ENCODE results near the gene SPRY1.

The SPRY1 gene

DNA sequence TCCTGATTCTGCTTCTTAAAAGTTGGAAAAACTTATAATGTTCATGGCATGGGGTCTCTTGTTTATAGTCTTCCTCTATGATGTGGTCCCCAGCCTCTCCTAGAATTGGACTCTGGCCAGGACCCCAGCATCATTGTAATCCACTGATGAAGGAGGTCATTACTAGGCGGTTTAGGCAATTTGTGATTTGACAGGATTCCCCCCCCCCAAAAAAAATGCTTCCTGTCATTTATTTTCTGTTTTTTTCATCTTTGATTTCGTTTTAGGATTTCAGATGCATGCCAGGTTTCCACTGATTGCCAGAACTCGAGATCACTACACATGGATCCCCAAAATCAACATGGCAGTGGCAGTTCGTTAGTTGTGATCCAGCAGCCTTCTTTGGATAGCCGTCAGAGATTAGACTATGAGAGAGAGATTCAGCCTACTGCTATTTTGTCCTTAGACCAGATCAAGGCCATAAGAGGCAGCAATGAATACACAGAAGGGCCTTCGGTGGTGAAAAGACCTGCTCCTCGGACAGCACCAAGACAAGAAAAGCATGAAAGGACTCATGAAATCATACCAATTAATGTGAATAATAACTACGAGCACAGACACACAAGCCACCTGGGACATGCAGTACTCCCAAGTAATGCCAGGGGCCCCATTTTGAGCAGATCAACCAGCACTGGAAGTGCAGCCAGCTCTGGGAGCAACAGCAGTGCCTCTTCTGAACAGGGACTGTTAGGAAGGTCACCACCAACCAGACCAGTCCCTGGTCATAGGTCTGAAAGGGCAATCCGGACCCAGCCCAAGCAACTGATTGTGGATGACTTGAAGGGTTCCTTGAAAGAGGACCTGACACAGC is 4.9 kb downstream of the SPRY1 start:
- Histone ChIP-seq H3K79me2 (ENCODE audit: control insufficient read depth, insufficient read depth, low read length) (peaks cover 40% of the 10 kb centered on the region), H3K4me2 (ENCODE audit: low read length) (no peak overlapping the region), H2BK5ac (ENCODE audit: low read length) (peak overlapping the region; percentile 40), H3K23ac (ENCODE audit: low read length) (no peak overlapping the region), H3K4me1 (ENCODE audit: control insufficient read depth, low read depth, low read length) (no peaks in the 10 kb centered on the region), H3K36me3 (ENCODE audit: control insufficient read depth, insufficient read depth, low read length) (peaks cover 5% of the 10 kb centered on the region), H4K8ac (ENCODE audit: low read depth, low read length) (no peak overlapping the region), H3K27me3 (ENCODE audit: insufficient read depth, low read length, poor library complexity) (no peaks in the 10 kb centered on the region), H4K5ac (ENCODE audit: low read length) (no peak overlapping the region), H2AK5ac (ENCODE audit: low read length) (peak overlapping the region; percentile 62), H3K56ac (ENCODE audit: low read length) (peak overlapping the region; percentile 25), H3K27ac (ENCODE audit: low read depth, low read length) (no peak overlapping the region), H2BK120ac (ENCODE audit: low read depth, low read length) (no peak overlapping the region), H3K4me3 (ENCODE audit: low read length) (no peak overlapping the region), H3K4ac (ENCODE audit: low read depth, low read length) (no peak overlapping the region), H2BK15ac (replicated peaks; ENCODE audit: low read depth) (no peak overlapping the region), H3K79me1 (ENCODE audit: low read length) (peaks cover 12% of the 10 kb centered on the region), H3K9ac (ENCODE audit: low read length) (no peak overlapping the region), H3K18ac (ENCODE audit: low read length) (peak overlapping the region; percentile 46)
- no CpG with 5 or more reads among the region's 9 CpGs for WGBS (ENCODE audit: extremely low coverage, insufficient coverage, low lambda C conversion rate)
- peak; percentile 19 for DNase-seq

- Histone ChIP-seq H3K79me1 (ENCODE audit: low read length) (peaks cover 12% of the 10 kb centered on the region), H3K9ac (ENCODE audit: low read length) (no peak overlapping the region), H4K8ac (ENCODE audit: low read depth, low read length) (no peak overlapping the region), H3K27ac (ENCODE audit: low read depth, low read length) (no peak overlapping the region), H3K23ac (ENCODE audit: low read length) (no peak overlapping the region), H3K4ac (ENCODE audit: low read depth, low read length) (no peak overlapping the region), H3K4me1 (ENCODE audit: control insufficient read depth, low read depth, low read length) (no peaks in the 10 kb centered on the region), H3K4me2 (ENCODE audit: low read length) (no peak overlapping the region), H3K56ac (ENCODE audit: low read length) (peak overlapping the region; percentile 47), H2BK120ac (ENCODE audit: low read depth, low read length) (no peak overlapping the region), H2AK5ac (ENCODE audit: low read length) (peak overlapping the region; percentile 62), H3K27me3 (ENCODE audit: insufficient read depth, low read length, poor library complexity) (no peaks in the 10 kb centered on the region), H2BK15ac (replicated peaks; ENCODE audit: low read depth) (no peak overlapping the region), H3K79me2 (ENCODE audit: control insufficient read depth, insufficient read depth, low read length) (peaks cover 40% of the 10 kb centered on the region), H2BK5ac (ENCODE audit: low read length) (peak overlapping the region; percentile 40), H3K36me3 (ENCODE audit: control insufficient read depth, insufficient read depth, low read length) (peaks cover 5% of the 10 kb centered on the region), H3K18ac (ENCODE audit: low read length) (no peak overlapping the region), H4K5ac (ENCODE audit: low read length) (no peak overlapping the region), H3K4me3 (ENCODE audit: low read length) (no peak overlapping the region)
- no peak for DNase-seq
- WGBS (ENCODE audit: extremely low coverage, insufficient coverage, low lambda C conversion rate), result no CpG with 5 or more reads among the region's 3 CpGs
Measured at GRCh38 chr4:123402121-123402465, 5.5 kb downstream of the SPRY1 start.

- Histone ChIP-seq H3K79me2 (ENCODE audit: control insufficient read depth, insufficient read depth, low read length) (peaks cover 40% of the 10 kb centered on the region), H3K27ac (ENCODE audit: low read depth, low read length) (no peak overlapping the region), H4K8ac (ENCODE audit: low read depth, low read length) (no peak overlapping the region), H2BK5ac (ENCODE audit: low read length) (no peak overlapping the region), H4K5ac (ENCODE audit: low read length) (no peak overlapping the region), H3K9ac (ENCODE audit: low read length) (no peak overlapping the region), H3K4me1 (ENCODE audit: control insufficient read depth, low read depth, low read length) (no peaks in the 10 kb centered on the region), H2BK15ac (replicated peaks; ENCODE audit: low read depth) (no peak overlapping the region), H3K23ac (ENCODE audit: low read length) (no peak overlapping the region), H3K56ac (ENCODE audit: low read length) (no peak overlapping the region), H2AK5ac (ENCODE audit: low read length) (no peak overlapping the region), H3K27me3 (ENCODE audit: insufficient read depth, low read length, poor library complexity) (no peaks in the 10 kb centered on the region), H3K79me1 (ENCODE audit: low read length) (peaks cover 12% of the 10 kb centered on the region), H3K18ac (ENCODE audit: low read length) (no peak overlapping the region), H2BK120ac (ENCODE audit: low read depth, low read length) (no peak overlapping the region), H3K36me3 (ENCODE audit: control insufficient read depth, insufficient read depth, low read length) (peaks cover 5% of the 10 kb centered on the region), H3K4me2 (ENCODE audit: low read length) (no peak overlapping the region), H3K4ac (ENCODE audit: low read depth, low read length) (no peak overlapping the region), H3K4me3 (ENCODE audit: low read length) (no peak overlapping the region)
- no peak for DNase-seq
- WGBS (ENCODE audit: extremely low coverage, insufficient coverage, low lambda C conversion rate), result 100% methylated on average over 1 of the region's 3 CpGs
Measured at GRCh38 chr4:123403080-123403604, 6.5 kb downstream of the SPRY1 start.

DNA sequence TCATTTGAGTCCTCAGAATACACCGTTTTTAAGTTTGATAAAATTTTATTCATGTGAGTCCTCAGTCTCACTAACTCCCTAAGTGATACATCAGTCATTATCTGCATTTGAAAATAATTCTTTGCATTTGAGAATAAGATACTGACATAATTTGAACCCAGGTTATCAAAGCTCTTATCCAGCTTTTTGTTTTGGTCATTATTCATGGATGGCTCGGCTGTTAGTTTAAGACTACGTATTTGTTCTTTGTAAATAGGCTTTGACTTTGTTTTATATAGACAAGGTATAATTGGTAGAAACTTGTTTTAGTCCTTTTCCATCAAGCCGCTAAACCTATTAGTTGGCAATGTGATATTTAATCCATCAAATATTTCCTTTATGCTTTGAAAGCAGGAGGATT is 7.9 kb downstream of the SPRY1 start:
- DNase-seq, result no peak
- Histone ChIP-seq H3K27ac (ENCODE audit: low read depth, low read length) (no peak overlapping the region), H3K4me1 (ENCODE audit: control insufficient read depth, low read depth, low read length) (no peaks in the 10 kb centered on the region), H2BK120ac (ENCODE audit: low read depth, low read length) (no peak overlapping the region), H3K4me3 (ENCODE audit: low read length) (no peak overlapping the region), H3K36me3 (ENCODE audit: control insufficient read depth, insufficient read depth, low read length) (peaks cover 5% of the 10 kb centered on the region), H3K56ac (ENCODE audit: low read length) (no peak overlapping the region), H2BK15ac (replicated peaks; ENCODE audit: low read depth) (no peak overlapping the region), H4K8ac (ENCODE audit: low read depth, low read length) (no peak overlapping the region), H2BK5ac (ENCODE audit: low read length) (no peak overlapping the region), H3K4ac (ENCODE audit: low read depth, low read length) (no peak overlapping the region), H3K79me2 (ENCODE audit: control insufficient read depth, insufficient read depth, low read length) (peaks cover 31% of the 10 kb centered on the region), H3K18ac (ENCODE audit: low read length) (no peak overlapping the region), H3K4me2 (ENCODE audit: low read length) (no peak overlapping the region), H3K27me3 (ENCODE audit: insufficient read depth, low read length, poor library complexity) (no peaks in the 10 kb centered on the region), H2AK5ac (ENCODE audit: low read length) (no peak overlapping the region), H3K79me1 (ENCODE audit: low read length) (peaks cover 12% of the 10 kb centered on the region), H3K23ac (ENCODE audit: low read length) (no peak overlapping the region), H3K9ac (ENCODE audit: low read length) (no peak overlapping the region), H4K5ac (ENCODE audit: low read length) (no peak overlapping the region)
- WGBS (ENCODE audit: extremely low coverage, insufficient coverage, low lambda C conversion rate), result no CpG with 5 or more reads among the region's 4 CpGs

- no peaks in the 10 kb centered on the region for H3K4me1 ChIP-seq (ENCODE audit: control insufficient read depth, low read depth, low read length)
- no CpG with 5 or more reads among the region's 5 CpGs for WGBS (ENCODE audit: extremely low coverage, insufficient coverage, low lambda C conversion rate)
- no peak overlapping the region for H3K9ac ChIP-seq (ENCODE audit: low read length)
- no peaks in the 10 kb centered on the region for H3K27me3 ChIP-seq (ENCODE audit: insufficient read depth, low read length, poor library complexity)
- no peak overlapping the region for H4K8ac ChIP-seq (ENCODE audit: low read depth, low read length)
- no peak overlapping the region for H3K4ac ChIP-seq (ENCODE audit: low read depth, low read length)
- H3K23ac ChIP-seq (ENCODE audit: low read length), result no peak overlapping the region
- H3K36me3 ChIP-seq (ENCODE audit: control insufficient read depth, insufficient read depth, low read length), result peaks cover 5% of the 10 kb centered on the region
- no peak overlapping the region for H3K4me3 ChIP-seq (ENCODE audit: low read length)
- no peak overlapping the region for H2BK15ac ChIP-seq (replicated peaks; ENCODE audit: low read depth)
- H3K79me1 ChIP-seq (ENCODE audit: low read length), result peaks cover 12% of the 10 kb centered on the region
- no peak for DNase-seq
- peaks cover 24% of the 10 kb centered on the region for H3K79me2 ChIP-seq (ENCODE audit: control insufficient read depth, insufficient read depth, low read length)
- no peak overlapping the region for H3K4me2 ChIP-seq (ENCODE audit: low read length)
- H3K56ac ChIP-seq (ENCODE audit: low read length), result no peak overlapping the region
- no peak overlapping the region for H3K18ac ChIP-seq (ENCODE audit: low read length)
- no peak overlapping the region for H3K27ac ChIP-seq (ENCODE audit: low read depth, low read length)
- H4K5ac ChIP-seq (ENCODE audit: low read length), result no peak overlapping the region
- H2AK5ac ChIP-seq (ENCODE audit: low read length), result no peak overlapping the region
- no peak overlapping the region for H2BK120ac ChIP-seq (ENCODE audit: low read depth, low read length)
- H2BK5ac ChIP-seq (ENCODE audit: low read length), result no peak overlapping the region
Measured at GRCh38 chr4:123405267-123405865, 8.8 kb downstream of the SPRY1 start.

Measured in mesendoderm (in vitro differentiated cells).